Trophoblast cell (in vitro differentiated cells and primary cell): ENCODE data around the gene DIP2B.

Experiments used
- DNase-seq, 2 donors: peaks; one replicate each; pipeline ENCODE4 v3.0.0-alpha.2; 2016
- H2AFZ ChIP-seq: 2 replicates; pipeline ENCODE4 v1.6.1; 2013; ENCODE audit warnings: low read length, moderate library complexity, mild to moderate bottlenecking; ENCODE audit not compliant: insufficient read depth, poor library complexity
- H2AK5ac ChIP-seq: 2 replicates; pipeline ENCODE4 v1.6.1; 2013; ENCODE audit warnings: mild to moderate bottlenecking, low read length
- H2BK120ac ChIP-seq: 2 replicates; pipeline ENCODE4 v1.6.1; 2013; ENCODE audit warnings: low read length, mild to moderate bottlenecking, moderate library complexity; ENCODE audit not compliant: insufficient read depth, poor library complexity
- H2BK12ac ChIP-seq: 2 replicates; pipeline ENCODE4 v1.6.1; 2013; ENCODE audit warnings: mild to moderate bottlenecking, low read length, moderate library complexity
- H2BK5ac ChIP-seq: 2 replicates; pipeline ENCODE4 v1.6.1; 2013; ENCODE audit warnings: low read length, low read depth, moderate library complexity, mild to moderate bottlenecking; ENCODE audit not compliant: poor library complexity
- H3K14ac ChIP-seq: 2 replicates; pipeline ENCODE4 v1.6.1; 2013; ENCODE audit warnings: mild to moderate bottlenecking, low read length
- H3K18ac ChIP-seq: 2 replicates; pipeline ENCODE4 v1.6.1; 2013; ENCODE audit warnings: mild to moderate bottlenecking, low read length
- H3K23ac ChIP-seq: 2 replicates; pipeline ENCODE4 v1.6.1; 2013; ENCODE audit warnings: low read length
- H3K27ac ChIP-seq: 2 replicates; pipeline ENCODE4 v1.5.1; 2013; ENCODE audit warnings: low read depth, mild to moderate bottlenecking, inconsistent platforms, low read length, moderate library complexity
- H3K27me3 ChIP-seq: 2 replicates; pipeline ENCODE4 v1.6.1; 2013; ENCODE audit warnings: inconsistent platforms, mild to moderate bottlenecking, low read length, moderate library complexity; ENCODE audit not compliant: insufficient read depth
- H3K36me3 ChIP-seq, 2 experiments: 1 replicate in 1 of 2; 2 replicates in 1 of 2; pipeline ENCODE4 v1.6.1; 2013; ENCODE audit warnings: low read length in 2 of 2, mild to moderate bottlenecking in 2 of 2, moderate library complexity in 1 of 2; ENCODE audit not compliant: insufficient read depth in 2 of 2, control insufficient read depth in 1 of 2
- H3K4ac ChIP-seq: 2 replicates; pipeline ENCODE4 v1.6.1; 2013; ENCODE audit warnings: low read depth, mild to moderate bottlenecking, low read length, moderate library complexity
- H3K4me1 ChIP-seq, 2 experiments: 1 replicate in 1 of 2; 2 replicates in 1 of 2; pipeline ENCODE4 v1.6.1; 2013; ENCODE audit warnings: low read length in 2 of 2, mild to moderate bottlenecking in 2 of 2, moderate library complexity in 1 of 2; ENCODE audit not compliant: insufficient read depth in 2 of 2, control insufficient read depth in 1 of 2
- H3K4me2 ChIP-seq: 2 replicates; pipeline ENCODE4 v1.6.1; 2013; ENCODE audit warnings: inconsistent platforms, mild to moderate bottlenecking, low read length, moderate library complexity
- H3K4me3 ChIP-seq: 2 replicates; pipeline ENCODE4 v1.5.1; 2013; ENCODE audit warnings: mild to moderate bottlenecking, low read depth, low read length, inconsistent platforms
- H3K79me1 ChIP-seq: one replicate; pipeline ENCODE4 v1.6.1; 2013; ENCODE audit warnings: low read length
- H3K79me2 ChIP-seq: 2 replicates; pipeline ENCODE4 v1.6.1; 2013; ENCODE audit warnings: low read length, mild to moderate bottlenecking; ENCODE audit not compliant: control insufficient read depth, insufficient read depth, poor library complexity
- H3K9ac ChIP-seq: 2 replicates; pipeline ENCODE4 v1.6.1; 2013; ENCODE audit warnings: mild to moderate bottlenecking, low read length
- H3K9me3 ChIP-seq: 2 replicates; pipeline ENCODE4 v1.6.1; 2013; ENCODE audit warnings: low read depth, mild to moderate bottlenecking, control low read depth, inconsistent platforms, low read length; ENCODE audit not compliant: insufficient read depth
- H4K12ac ChIP-seq: 2 replicates; pipeline ENCODE4 v1.6.1; 2013; ENCODE audit warnings: low read depth, mild to moderate bottlenecking, low read length, moderate library complexity
- H4K8ac ChIP-seq: 2 replicates; pipeline ENCODE4 v1.6.1; 2013; ENCODE audit warnings: low read depth, mild to moderate bottlenecking, low read length, moderate library complexity
- H4K91ac ChIP-seq: one replicate; pipeline ENCODE4 v1.6.1; 2013; ENCODE audit warnings: low read depth, mild to moderate bottlenecking, low read length, moderate library complexity
- WGBS: extraction: QIAGEN DNeasy Blood & Tissue Kit; methylation state at CpG from one replicate; pipeline ENCODE4 v1.1.7; 2013; ENCODE audit warnings: missing lambda C conversion rate; ENCODE audit not compliant: insufficient read length, insufficient coverage; ENCODE audit errors: extremely low coverage; 5-methylcytosine and 5-hydroxymethylcytosine counted together

The DIP2B gene

DNA sequence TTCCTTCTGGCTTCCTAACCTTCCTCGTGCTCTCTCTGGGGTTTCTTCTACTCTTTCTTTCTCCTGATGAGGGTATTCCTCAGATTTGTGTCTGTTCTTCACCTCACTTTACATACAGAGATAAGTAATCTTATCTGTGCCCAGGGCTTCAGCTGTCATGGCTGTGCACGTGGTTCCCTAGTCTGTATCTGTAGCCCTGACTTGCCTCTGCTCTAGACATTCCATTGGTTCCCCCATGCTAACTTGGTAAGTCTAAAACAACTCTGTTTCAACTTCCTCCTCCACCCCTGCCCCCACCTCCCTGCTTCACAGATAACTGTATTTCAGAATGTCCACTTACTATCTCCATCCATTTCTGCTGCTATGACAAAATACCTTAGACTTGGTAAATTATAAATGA lies 10.8 kb downstream of the DIP2B start:
- Histone ChIP-seq H4K8ac (no peak overlapping the region), H2BK5ac (no peak overlapping the region), H2AFZ (no peak overlapping the region), H3K4ac (no peak overlapping the region), H3K4me3 (no peak overlapping the region), H2BK12ac (no peak overlapping the region), H3K9me3 (no peaks in the 10 kb centered on the region), H4K91ac (no peak overlapping the region), H3K14ac (no peak overlapping the region), H3K23ac (no peak overlapping the region), H3K79me1 (no peaks in the 10 kb centered on the region), H3K4me1 (peaks cover 0 to 17% of the 10 kb centered on the region in 2 experiments), H4K12ac (no peak overlapping the region), H2BK120ac (no peak overlapping the region), H3K27ac (no peak overlapping the region), H3K79me2 (peaks cover 23% of the 10 kb centered on the region), H3K27me3 (no peaks in the 10 kb centered on the region), H3K36me3 (peaks cover 0 to 3% of the 10 kb centered on the region in 2 experiments), H2AK5ac (no peak overlapping the region), H3K9ac (no peak overlapping the region), H3K18ac (no peak overlapping the region), H3K4me2 (no peak overlapping the region)
- no CpG with 5 or more reads among the region's 2 CpGs for WGBS
- DNase-seq: no peak

GRCh38 chr12:50517421-50518048 lies 12.8 kb downstream of the DIP2B start:
- H3K27ac ChIP-seq: peak overlapping the region; percentile 61
- H2BK5ac ChIP-seq: no peak overlapping the region
- peaks cover 0 to 17% of the 10 kb centered on the region in 2 experiments for H3K4me1 ChIP-seq
- no peak overlapping the region for H3K4me2 ChIP-seq
- no peak overlapping the region for H3K14ac ChIP-seq
- H2BK12ac ChIP-seq: no peak overlapping the region
- DNase-seq: peak in 1 of 2 donors; percentile 32
- no peak overlapping the region for H3K18ac ChIP-seq
- H4K91ac ChIP-seq: no peak overlapping the region
- H3K4me3 ChIP-seq: no peak overlapping the region
- no peak overlapping the region for H2AFZ ChIP-seq
- H2BK120ac ChIP-seq: no peak overlapping the region
- H3K36me3 ChIP-seq: peaks cover 0 to 3% of the 10 kb centered on the region in 2 experiments
- no CpG with 5 or more reads among the region's 3 CpGs for whole genome bisulfite sequencing
- no peaks in the 10 kb centered on the region for H3K79me1 ChIP-seq
- peak overlapping the region; percentile 100 for H3K4ac ChIP-seq
- no peak overlapping the region for H4K12ac ChIP-seq
- no peak overlapping the region for H3K9ac ChIP-seq
- no peak overlapping the region for H2AK5ac ChIP-seq
- no peaks in the 10 kb centered on the region for H3K27me3 ChIP-seq
- H3K9me3 ChIP-seq: no peaks in the 10 kb centered on the region
- no peak overlapping the region for H3K23ac ChIP-seq
- H3K79me2 ChIP-seq: peaks cover 23% of the 10 kb centered on the region
- no peak overlapping the region for H4K8ac ChIP-seq

GRCh38 chr12:50518090-50518489 lies 13.3 kb downstream of the DIP2B start:
- no peak overlapping the region for H3K4me3 ChIP-seq
- no CpG with 5 or more reads among the region's 11 CpGs for WGBS
- H3K4ac ChIP-seq: peak overlapping the region; percentile 100
- H3K27me3 ChIP-seq: no peaks in the 10 kb centered on the region
- H3K4me1 ChIP-seq: peaks cover 0 to 17% of the 10 kb centered on the region in 2 experiments
- H4K12ac ChIP-seq: no peak overlapping the region
- no peak overlapping the region for H4K91ac ChIP-seq
- H2BK5ac ChIP-seq: no peak overlapping the region
- H3K18ac ChIP-seq: no peak overlapping the region
- H2AFZ ChIP-seq: no peak overlapping the region
- no peak overlapping the region for H4K8ac ChIP-seq
- no peak overlapping the region for H2AK5ac ChIP-seq
- no peak overlapping the region for H3K23ac ChIP-seq
- DNase-seq: no peak
- H3K79me2 ChIP-seq: peaks cover 23% of the 10 kb centered on the region
- H2BK12ac ChIP-seq: no peak overlapping the region
- no peak overlapping the region for H2BK120ac ChIP-seq
- peak overlapping the region; percentile 61 for H3K27ac ChIP-seq
- H3K79me1 ChIP-seq: no peaks in the 10 kb centered on the region
- no peak overlapping the region for H3K14ac ChIP-seq
- peaks cover 0 to 3% of the 10 kb centered on the region in 2 experiments for H3K36me3 ChIP-seq
- no peak overlapping the region for H3K9ac ChIP-seq
- no peak overlapping the region for H3K4me2 ChIP-seq
- no peaks in the 10 kb centered on the region for H3K9me3 ChIP-seq

DNA sequence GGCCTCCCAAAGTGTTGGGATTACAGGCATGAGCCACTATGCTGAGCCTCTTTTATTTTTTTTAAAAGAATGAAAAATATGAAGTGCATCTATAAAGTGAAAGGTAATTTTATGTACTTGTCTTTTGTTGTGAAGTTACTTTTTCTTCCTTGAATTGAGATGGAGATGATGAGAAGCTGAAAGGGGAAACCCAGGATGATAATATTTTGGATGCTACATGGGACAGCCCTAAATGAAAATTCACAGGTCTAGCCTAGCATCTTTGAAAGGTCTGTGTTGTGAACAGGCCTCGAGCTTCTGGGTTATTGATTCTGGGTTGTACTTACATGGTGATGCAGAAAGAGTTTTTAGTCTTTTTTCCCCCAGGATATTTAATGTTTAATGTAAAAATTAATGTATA lies 14.6 kb downstream of the DIP2B start:
- H3K79me2 ChIP-seq: peaks cover 24% of the 10 kb centered on the region
- no peaks in the 10 kb centered on the region for H3K79me1 ChIP-seq
- peaks cover 0 to 3% of the 10 kb centered on the region in 2 experiments for H3K36me3 ChIP-seq
- H3K9me3 ChIP-seq: no peaks in the 10 kb centered on the region
- H2AK5ac ChIP-seq: no peak overlapping the region
- H4K8ac ChIP-seq: no peak overlapping the region
- H3K14ac ChIP-seq: no peak overlapping the region
- peak overlapping the region; percentile 75 for H3K4ac ChIP-seq
- no peak overlapping the region for H3K23ac ChIP-seq
- no peak overlapping the region for H4K12ac ChIP-seq
- H3K9ac ChIP-seq: no peak overlapping the region
- no CpG with 5 or more reads among the region's 1 CpG for WGBS
- peaks cover 0 to 17% of the 10 kb centered on the region in 2 experiments for H3K4me1 ChIP-seq
- H2BK12ac ChIP-seq: no peak overlapping the region
- no peak overlapping the region for H3K18ac ChIP-seq
- H4K91ac ChIP-seq: no peak overlapping the region
- H2AFZ ChIP-seq: no peak overlapping the region
- H2BK5ac ChIP-seq: no peak overlapping the region
- no peak for DNase-seq
- no peak overlapping the region for H2BK120ac ChIP-seq
- no peak overlapping the region for H3K4me2 ChIP-seq
- no peak overlapping the region for H3K27ac ChIP-seq
- no peak overlapping the region for H3K4me3 ChIP-seq
- no peaks in the 10 kb centered on the region for H3K27me3 ChIP-seq
